ENCODE measurements around the gene FMNL2.

FMNL2 gene

DNA sequence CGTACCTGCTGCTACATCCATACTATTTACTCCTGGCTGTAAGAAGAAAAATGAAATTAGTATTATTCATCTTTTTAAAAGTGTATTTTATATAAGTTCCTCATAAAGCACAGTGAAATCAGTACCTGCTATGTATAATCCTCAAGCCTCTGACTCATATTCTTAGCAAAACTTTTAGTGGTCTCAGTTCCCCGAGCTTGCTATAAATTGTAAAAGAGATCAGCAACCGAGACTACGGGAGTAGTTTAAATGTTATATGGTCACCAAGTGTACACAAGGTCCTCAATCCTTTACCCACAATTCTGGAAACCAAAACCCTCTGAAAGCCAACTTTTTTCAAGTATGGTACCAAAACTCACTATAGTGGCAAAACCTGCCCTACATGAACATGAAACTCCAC, 358.1 kb downstream of the FMNL2 start:
- Histone ChIP-seq H3K9me3 (ENCODE audit: severe bottlenecking) (no peaks in the 10 kb centered on the region), H3K36me3 (peaks cover 35% of the 10 kb centered on the region), H3K27ac (no peak overlapping the region), H3K27me3 (ENCODE audit: insufficient read depth, low read depth, severe bottlenecking) (no peaks in the 10 kb centered on the region), H3K4me3 (ENCODE audit: low read depth, low read length) (no peak overlapping the region)
- TF ChIP-seq, protein P1, sequence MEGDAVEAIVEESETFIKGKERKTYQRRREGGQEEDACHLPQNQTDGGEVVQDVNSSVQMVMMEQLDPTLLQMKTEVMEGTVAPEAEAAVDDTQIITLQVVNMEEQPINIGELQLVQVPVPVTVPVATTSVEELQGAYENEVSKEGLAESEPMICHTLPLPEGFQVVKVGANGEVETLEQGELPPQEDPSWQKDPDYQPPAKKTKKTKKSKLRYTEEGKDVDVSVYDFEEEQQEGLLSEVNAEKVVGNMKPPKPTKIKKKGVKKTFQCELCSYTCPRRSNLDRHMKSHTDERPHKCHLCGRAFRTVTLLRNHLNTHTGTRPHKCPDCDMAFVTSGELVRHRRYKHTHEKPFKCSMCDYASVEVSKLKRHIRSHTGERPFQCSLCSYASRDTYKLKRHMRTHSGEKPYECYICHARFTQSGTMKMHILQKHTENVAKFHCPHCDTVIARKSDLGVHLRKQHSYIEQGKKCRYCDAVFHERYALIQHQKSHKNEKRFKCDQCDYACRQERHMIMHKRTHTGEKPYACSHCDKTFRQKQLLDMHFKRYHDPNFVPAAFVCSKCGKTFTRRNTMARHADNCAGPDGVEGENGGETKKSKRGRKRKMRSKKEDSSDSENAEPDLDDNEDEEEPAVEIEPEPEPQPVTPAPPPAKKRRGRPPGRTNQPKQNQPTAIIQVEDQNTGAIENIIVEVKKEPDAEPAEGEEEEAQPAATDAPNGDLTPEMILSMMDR (IDR thresholded peaks at IDR 0.05; ENCODE audit: low read depth, low read length) = no peak
- DNase-seq = no peak

DNA sequence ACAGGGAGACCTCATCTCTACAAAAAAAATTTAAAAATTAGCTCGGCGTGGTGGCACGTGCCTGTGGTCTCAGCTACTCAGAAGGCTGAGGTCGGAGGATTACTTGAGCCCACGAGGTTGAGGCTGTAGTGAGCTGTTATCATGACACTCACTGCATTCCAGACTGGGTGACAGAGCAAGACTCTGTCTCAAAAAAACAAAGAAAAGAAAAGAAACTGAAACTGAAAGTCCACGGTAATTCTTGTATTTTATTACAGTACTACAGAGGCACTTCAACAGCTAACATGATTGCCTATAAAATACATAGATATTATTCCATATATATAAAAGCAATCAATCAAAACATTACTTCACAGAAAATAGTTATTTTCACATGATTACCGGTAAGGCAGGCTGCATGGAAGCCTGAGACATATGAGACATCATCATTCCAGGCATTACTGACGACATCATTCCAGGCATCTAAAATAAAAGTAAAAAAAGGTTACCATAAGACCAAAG, 359.2 kb downstream of the FMNL2 start:
- DNase-seq = no peak
- H3K27ac ChIP-seq = no peak overlapping the region
- H3K4me3 ChIP-seq (ENCODE audit: low read depth, low read length) = no peak overlapping the region
- TF ChIP-seq, protein P1 (IDR thresholded peaks at IDR 0.05; ENCODE audit: low read depth, low read length) = no peak
- H3K27me3 ChIP-seq (ENCODE audit: insufficient read depth, low read depth, severe bottlenecking) = no peaks in the 10 kb centered on the region
- peaks cover 28% of the 10 kb centered on the region for H3K36me3 ChIP-seq
- H3K9me3 ChIP-seq (ENCODE audit: severe bottlenecking) = no peaks in the 10 kb centered on the region

DNA sequence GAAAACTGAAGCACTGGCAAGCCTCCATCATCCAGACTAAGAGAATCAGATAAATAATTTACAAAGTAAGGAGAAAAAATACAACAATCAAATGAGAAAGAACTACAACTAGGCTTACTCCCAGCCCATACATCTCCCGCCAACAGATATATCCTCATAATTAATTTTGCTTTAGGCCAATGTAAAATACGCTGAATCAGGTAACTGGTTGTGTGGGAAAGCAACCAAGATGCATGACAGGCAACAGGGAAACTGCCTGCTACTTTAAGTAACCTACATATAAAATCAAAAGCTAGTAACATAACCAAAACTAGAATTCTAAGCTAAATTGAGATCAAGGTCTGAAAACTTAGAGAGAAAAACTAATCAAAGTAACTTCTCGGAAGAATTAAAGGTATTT, 360.8 kb downstream of the FMNL2 start:
- TF ChIP-seq, protein P1 (IDR thresholded peaks at IDR 0.05; ENCODE audit: low read depth, low read length) = no peak
- Histone ChIP-seq H3K9me3 (ENCODE audit: severe bottlenecking) (no peaks in the 10 kb centered on the region), H3K27me3 (ENCODE audit: insufficient read depth, low read depth, severe bottlenecking) (no peaks in the 10 kb centered on the region), H3K4me3 (ENCODE audit: low read depth, low read length) (no peak overlapping the region), H3K27ac (no peak overlapping the region), H3K36me3 (peaks cover 34% of the 10 kb centered on the region)
- no peak for DNase-seq

DNA sequence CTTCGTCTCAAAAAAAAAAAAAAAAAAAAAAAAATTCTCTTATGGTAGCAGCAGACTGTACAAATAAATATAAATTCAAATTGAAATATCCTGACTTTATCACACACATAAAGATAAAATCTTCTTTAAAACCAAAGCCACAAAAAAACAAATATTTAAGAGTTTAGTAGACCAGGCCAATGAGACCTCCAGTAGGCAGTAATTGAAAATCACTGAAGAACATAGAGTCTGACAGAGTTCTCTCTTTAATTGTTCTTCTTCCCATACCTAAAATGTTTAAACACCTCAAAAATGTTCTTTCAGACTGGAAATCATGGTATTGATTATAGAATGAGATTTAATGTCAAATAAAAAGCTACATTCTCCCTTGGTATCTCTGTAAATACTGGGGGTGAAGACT, 361.5 kb downstream of the FMNL2 start:
- H3K27me3 ChIP-seq (ENCODE audit: insufficient read depth, low read depth, severe bottlenecking) = no peaks in the 10 kb centered on the region
- H3K9me3 ChIP-seq (ENCODE audit: severe bottlenecking) = no peaks in the 10 kb centered on the region
- no peak for DNase-seq
- H3K27ac ChIP-seq = no peak overlapping the region
- H3K4me3 ChIP-seq (ENCODE audit: low read depth, low read length) = no peak overlapping the region
- TF ChIP-seq, protein P1 (IDR thresholded peaks at IDR 0.05; ENCODE audit: low read depth, low read length) = no peak
- H3K36me3 ChIP-seq = peaks cover 40% of the 10 kb centered on the region
